Bronchial epithelial cell (primary cell): ENCODE data around the gene KCNA2. TPM values are rescaled to one million over a fixed set of nuclear protein-coding genes. Genes with fewer than 3 reads are reported as not detected.

Experiments used
- DNase-seq: peaks from one replicate; pipeline ENCODE4 v3.0.0-alpha.2; 2010; ENCODE audit warnings: low read depth
- FAIRE-seq: peaks from 2 replicates; lab custom pipeline; 2011; peaks lifted over from hg19 to GRCh38; lab: Jason Lieb, UNC
- H3K27me3 ChIP-seq: 2 replicates; pipeline ENCODE4 v1.5.1; 2011; ENCODE audit warnings: low read length; ENCODE audit not compliant: control insufficient read depth, insufficient read depth
- H3K36me3 ChIP-seq: 2 replicates; pipeline ENCODE4 v1.5.1; 2011; ENCODE audit warnings: low read length; ENCODE audit not compliant: control insufficient read depth, insufficient read depth
- H3K4me3 ChIP-seq: 2 replicates; pipeline ENCODE4 v1.5.1; 2011; ENCODE audit warnings: mild to moderate bottlenecking, low read depth, low read length, control low read depth
- total RNA-seq: library from RNA; depleted of rRNA; stranded (reverse); fragments of >200 nt; gene quantifications from 2 replicates; pipeline ENCODE4 v1.2.1, GENCODE V29; 2014
- TF ChIP-seq, protein P1 (sequence below): IDR thresholded peaks from 2 replicates; pipeline ENCODE4 v1.5.1; 2011; ENCODE audit warnings: mild to moderate bottlenecking, moderate library complexity, low read length, control low read depth, inconsistent platforms; ENCODE audit not compliant: insufficient read depth, severe bottlenecking

KCNA2 gene
- total RNA-seq, 1 donor from 2014 or later: not detected

DNA sequence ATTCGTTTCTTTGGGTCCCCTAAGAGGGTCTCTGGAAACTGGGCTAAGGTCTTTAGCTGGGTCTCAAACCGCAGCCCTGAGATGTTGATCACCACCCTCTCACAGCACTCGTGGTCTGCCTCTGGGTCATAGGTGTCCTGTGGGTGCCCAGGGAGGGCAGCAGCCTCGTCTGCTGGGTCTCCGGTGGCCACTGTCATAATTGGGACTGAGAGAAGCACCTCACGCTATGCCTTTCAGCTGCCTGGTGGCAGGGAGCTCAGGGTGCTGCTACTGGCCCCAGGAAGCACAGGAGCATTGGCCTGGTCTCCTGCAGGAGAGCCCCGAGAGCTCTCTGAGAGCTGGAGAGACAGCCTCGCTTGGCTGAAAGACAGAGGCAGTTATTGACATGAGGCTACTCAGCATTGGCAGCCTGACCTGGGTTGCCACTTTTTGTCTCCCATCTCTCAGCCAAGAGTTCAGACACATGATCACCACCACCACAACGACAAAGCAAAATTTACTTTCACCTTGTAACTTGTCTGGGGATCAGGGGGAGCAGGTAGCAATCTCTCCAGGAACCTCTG lies 1.5 kb downstream of the KCNA2 start:
- DNase-seq (no peak), FAIRE-seq (no peak)
- Histone ChIP-seq H3K36me3 (no peaks in the 10 kb centered on the region), H3K27me3 (peaks cover 32% of the 10 kb centered on the region), H3K4me3 (no peak overlapping the region)
- TF ChIP-seq, protein P1, sequence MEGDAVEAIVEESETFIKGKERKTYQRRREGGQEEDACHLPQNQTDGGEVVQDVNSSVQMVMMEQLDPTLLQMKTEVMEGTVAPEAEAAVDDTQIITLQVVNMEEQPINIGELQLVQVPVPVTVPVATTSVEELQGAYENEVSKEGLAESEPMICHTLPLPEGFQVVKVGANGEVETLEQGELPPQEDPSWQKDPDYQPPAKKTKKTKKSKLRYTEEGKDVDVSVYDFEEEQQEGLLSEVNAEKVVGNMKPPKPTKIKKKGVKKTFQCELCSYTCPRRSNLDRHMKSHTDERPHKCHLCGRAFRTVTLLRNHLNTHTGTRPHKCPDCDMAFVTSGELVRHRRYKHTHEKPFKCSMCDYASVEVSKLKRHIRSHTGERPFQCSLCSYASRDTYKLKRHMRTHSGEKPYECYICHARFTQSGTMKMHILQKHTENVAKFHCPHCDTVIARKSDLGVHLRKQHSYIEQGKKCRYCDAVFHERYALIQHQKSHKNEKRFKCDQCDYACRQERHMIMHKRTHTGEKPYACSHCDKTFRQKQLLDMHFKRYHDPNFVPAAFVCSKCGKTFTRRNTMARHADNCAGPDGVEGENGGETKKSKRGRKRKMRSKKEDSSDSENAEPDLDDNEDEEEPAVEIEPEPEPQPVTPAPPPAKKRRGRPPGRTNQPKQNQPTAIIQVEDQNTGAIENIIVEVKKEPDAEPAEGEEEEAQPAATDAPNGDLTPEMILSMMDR: no peak

- no peak overlapping the region for H3K4me3 ChIP-seq
- H3K27me3 ChIP-seq: peaks cover 24% of the 10 kb centered on the region
- FAIRE-seq (no peak), DNase-seq (no peak)
- H3K36me3 ChIP-seq: no peaks in the 10 kb centered on the region
- TF ChIP-seq, protein P1: no peak
These were observed 3.1 kb downstream of the KCNA2 start for GRCh38 chr1:110603058-110603457.

- Histone ChIP-seq H3K4me3 (no peak overlapping the region), H3K36me3 (no peaks in the 10 kb centered on the region), H3K27me3 (peaks cover 19% of the 10 kb centered on the region)
- FAIRE-seq (peak; percentile 75), DNase-seq (no peak)
- TF ChIP-seq, protein P1: no peak
These were observed 3.7 kb downstream of the KCNA2 start for GRCh38 chr1:110602466-110602865.

- DNase-seq (no peak), FAIRE-seq (no peak)
- H3K27me3 ChIP-seq: peaks cover 17% of the 10 kb centered on the region
These were observed 4.8 kb downstream of the KCNA2 start for GRCh38 chr1:110601332-110601731.

GRCh38 chr1:110600716-110601115 lies 5.4 kb downstream of the KCNA2 start:
- FAIRE-seq (peak; percentile 52), DNase-seq (no peak)
- peaks cover 11% of the 10 kb centered on the region for H3K27me3 ChIP-seq
- H3K36me3 ChIP-seq: no peaks in the 10 kb centered on the region
- no peak overlapping the region for H3K4me3 ChIP-seq
- TF ChIP-seq, protein P1: no peak

More at GRCh38 chr1:110601332-110601731, 4.8 kb downstream of the KCNA2 start:
- TF ChIP-seq, protein P1: no peak
- Histone ChIP-seq H3K4me3 (no peak overlapping the region), H3K36me3 (no peaks in the 10 kb centered on the region)

DNA sequence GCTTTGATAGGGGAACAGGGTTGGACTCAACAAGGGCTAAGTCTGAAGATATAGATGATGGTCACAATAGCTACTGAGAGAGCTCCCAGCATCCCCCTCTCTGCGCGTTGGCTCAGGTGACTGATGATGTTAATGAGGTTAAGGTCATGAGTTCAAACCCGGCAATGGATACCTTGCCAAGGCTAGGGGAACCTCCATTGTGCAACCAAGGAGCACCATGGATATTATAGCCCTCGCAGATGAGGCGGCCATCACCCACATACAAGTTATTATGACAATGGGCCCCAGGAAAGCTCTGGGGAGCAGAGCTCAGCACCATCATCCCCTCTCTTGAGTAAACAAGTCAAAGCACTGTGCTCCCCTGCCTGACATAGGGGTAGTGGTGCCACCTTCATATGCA lies 8.2 kb downstream of the KCNA2 start:
- Histone ChIP-seq H3K4me3 (no peak overlapping the region), H3K27me3 (peaks cover 6% of the 10 kb centered on the region), H3K36me3 (no peaks in the 10 kb centered on the region)
- FAIRE-seq: no peak
- TF ChIP-seq, protein P1: no peak
- no peak for DNase-seq
